GM18951 (cell line): ENCODE measurements around the gene UBE2M.

Experiments
- POLR2A ChIP-seq: IDR thresholded peaks from 4 replicates; pipeline ENCODE4 v1.6.1; 2011; ENCODE audit warnings: mild to moderate bottlenecking; ENCODE audit not compliant: insufficient read length, insufficient read depth; ENCODE audit errors: extremely low read depth
- in situ Hi-C: fragments of 300-500 bp; cut with MboI; formaldehyde crosslinking; loops from one replicate; pipeline ENCODE4 v1.12.0; 2022; ENCODE audit warnings: low sequenced_read_pairs, mixed read lengths, inconsistent platforms; ENCODE audit not compliant: unreplicated experiment

The UBE2M gene

GRCh38 chr19:58563823-58564222, 5.4 kb upstream of the UBE2M start:
- TF ChIP-seq POLR2A: no peak

GRCh38 chr19:58563034-58563573, 4.7 kb upstream of the UBE2M start:
- in situ Hi-C loops: no loop called here
- peak; percentile 38 for TF ChIP-seq POLR2A

More at GRCh38 chr19:58563823-58564222, 5.4 kb upstream of the UBE2M start:
- in situ Hi-C loops: no loop called here

- peak; percentile 50 for TF ChIP-seq POLR2A
- in situ Hi-C loops: no loop called here
These were observed 4.0 kb upstream of the UBE2M start for GRCh38 chr19:58562122-58563033.

GRCh38 chr19:58561373-58562121, 3.1 kb upstream of the UBE2M start:
- in situ Hi-C loops: no loop called here
- no peak for TF ChIP-seq POLR2A

- in situ Hi-C loops: no loop called here
- TF ChIP-seq POLR2A: no peak
These were observed 2.5 kb upstream of the UBE2M start for GRCh38 chr19:58560921-58561320.

GRCh38 chr19:58560007-58560887, 1.8 kb upstream of the UBE2M start:
- in situ Hi-C loops: no loop called here
- no peak for TF ChIP-seq POLR2A

- TF ChIP-seq POLR2A: peak; percentile 74
- in situ Hi-C loops: no loop called here
These were observed 1.0 kb upstream of the UBE2M start for GRCh38 chr19:58559275-58560006.

GRCh38 chr19:58558623-58559274, 338 bp upstream of the UBE2M start:
- TF ChIP-seq POLR2A: peak; percentile 69

GRCh38 chr19:58557221-58558065, 968 bp downstream of the UBE2M start:
- no peak for TF ChIP-seq POLR2A
- in situ Hi-C loops: no loop called here

More at GRCh38 chr19:58558623-58559274, 338 bp upstream of the UBE2M start:
- in situ Hi-C loops: no loop called here

GRCh38 chr19:58556622-58557220, 1.7 kb downstream of the UBE2M start:
- no peak for TF ChIP-seq POLR2A
- in situ Hi-C loops: no loop called here

GRCh38 chr19:58555920-58556621, 2.3 kb downstream of the UBE2M start:
- no peak for TF ChIP-seq POLR2A
- in situ Hi-C loops: no loop called here
